Peyer's patch (tissue), 4 donors: ENCODE measurements around the gene PDE6B.

Source experiments
- CTCF ChIP-seq, 6 experiments: fragments of 450-650 bp in 4 of 6; fragments of 200-600 bp in 2 of 6; sonication (generic) in 1 of 6; IDR thresholded peaks; one replicate each; pipeline ENCODE4 v1.5.1; 2017 to 2019; ENCODE audit warnings: antibody characterized with exemption in 6 of 6, mild to moderate bottlenecking in 3 of 6, moderate library complexity in 1 of 6
- POLR2A ChIP-seq, 2 donors: fragments of 450-650 bp; IDR thresholded peaks; one replicate each; pipeline ENCODE4 v1.5.1; 2017; ENCODE audit warnings: antibody characterized with exemption in 2 of 2, mild to moderate bottlenecking in 2 of 2, moderate library complexity in 2 of 2

- TF ChIP-seq CTCF (IDR thresholded peaks at IDR 0.05) (no peak), POLR2A (IDR thresholded peaks at IDR 0.05) (no peak)
Measured at GRCh38 chr4:617644-618641, 7.4 kb upstream of the PDE6B start.
